ENCODE data around the gene PWWP2B. TPM values are rescaled to one million over a fixed set of nuclear protein-coding genes. Genes with fewer than 3 reads are reported as not detected.

Gene PWWP2B
- total RNA-seq, 2 experiments from 2014 or later, result 3.5 to 3.8 TPM

DNA sequence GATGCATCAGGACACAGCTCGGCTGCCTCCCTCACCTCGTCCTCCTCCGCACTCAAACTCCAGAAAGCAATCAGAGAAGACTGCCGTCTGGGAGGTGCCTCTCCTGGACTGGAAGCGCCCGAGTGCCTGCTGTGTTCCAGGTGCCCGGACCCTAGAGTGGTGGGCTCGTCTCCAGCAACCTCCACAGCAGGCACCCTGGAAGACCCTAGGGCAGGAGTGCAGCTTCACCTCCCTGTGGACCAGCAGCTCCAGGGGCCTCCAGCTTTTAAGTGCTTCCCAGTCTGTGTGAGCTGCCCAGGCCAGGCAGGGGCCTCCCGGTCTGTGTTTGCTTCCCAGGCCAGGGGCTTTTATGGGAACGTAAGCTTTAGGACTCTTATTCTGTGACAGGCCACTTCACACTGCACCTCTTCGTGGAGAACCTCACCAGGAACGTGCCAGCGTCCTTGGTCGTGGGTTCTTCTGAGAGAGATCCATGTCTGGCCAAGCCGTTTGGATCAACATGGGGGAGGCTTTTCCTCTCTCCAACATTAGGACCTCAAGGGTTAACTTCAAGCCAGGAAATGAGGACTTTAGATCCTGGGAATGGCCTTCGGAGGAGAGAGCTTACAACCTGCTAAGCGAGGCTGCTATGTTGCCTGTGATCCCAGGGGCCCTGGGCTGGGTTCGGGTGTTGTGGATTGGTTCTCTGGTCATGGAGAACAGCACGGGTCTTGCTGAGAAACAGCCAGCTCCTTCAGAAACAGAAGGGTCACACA, 5.9 kb upstream of the PWWP2B start:
- CTCF ChIA-PET, result interaction anchor here (1.4 kb wide), 1 partner anchor 53 kb away, joined by 5 read pairs; no protein-coding TSS in a partner anchor
- POLR2A ChIA-PET, result no interaction called here

GRCh38 chr10:132391676-132392020, 5.4 kb upstream of the PWWP2B start:
- ChIA-PET POLR2A (no interaction called here), CTCF (interaction anchor here (1.4 kb wide), 1 partner anchor 52 kb away, joined by 5 read pairs; no protein-coding TSS in a partner anchor)

DNA sequence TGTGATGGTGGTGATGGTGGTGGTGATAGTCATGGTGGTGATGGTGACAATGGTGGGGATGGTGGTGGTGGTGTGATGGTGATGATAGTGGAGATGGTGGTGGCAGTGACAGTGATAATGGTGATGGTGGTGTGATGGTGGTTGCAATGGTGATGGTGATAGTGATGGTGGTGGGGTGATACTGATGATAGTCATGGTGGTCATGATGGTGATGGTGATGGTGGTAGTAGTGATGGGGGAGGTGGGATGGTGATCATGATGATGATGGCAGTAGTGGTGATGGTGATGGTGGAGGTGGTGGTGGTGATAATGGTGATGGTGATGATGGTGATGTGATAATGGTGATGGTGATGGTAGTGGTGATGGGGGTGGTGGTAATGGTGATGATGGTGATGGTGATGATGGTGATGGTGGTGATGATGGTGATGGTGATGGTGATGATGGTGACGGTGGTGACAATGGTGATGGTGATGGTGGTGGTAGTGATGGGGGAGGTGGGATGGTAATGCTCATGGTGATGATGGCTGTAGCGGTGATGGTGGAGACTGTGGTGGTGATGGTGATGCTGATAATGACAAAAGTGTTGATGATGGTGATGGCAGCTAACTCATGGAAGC, 4.7 kb upstream of the PWWP2B start:
- CTCF ChIA-PET, result interaction anchor here (1.4 kb wide), 1 partner anchor 51 kb away, joined by 5 read pairs; no protein-coding TSS in a partner anchor
- POLR2A ChIA-PET, result no interaction called here

- ChIA-PET CTCF (no interaction called here), POLR2A (no interaction called here)
Measured at GRCh38 chr10:132392811-132393694, 3.9 kb upstream of the PWWP2B start.

- ChIA-PET CTCF (no interaction called here), POLR2A (no interaction called here)
Measured at GRCh38 chr10:132393695-132394181, 3.3 kb upstream of the PWWP2B start.

DNA sequence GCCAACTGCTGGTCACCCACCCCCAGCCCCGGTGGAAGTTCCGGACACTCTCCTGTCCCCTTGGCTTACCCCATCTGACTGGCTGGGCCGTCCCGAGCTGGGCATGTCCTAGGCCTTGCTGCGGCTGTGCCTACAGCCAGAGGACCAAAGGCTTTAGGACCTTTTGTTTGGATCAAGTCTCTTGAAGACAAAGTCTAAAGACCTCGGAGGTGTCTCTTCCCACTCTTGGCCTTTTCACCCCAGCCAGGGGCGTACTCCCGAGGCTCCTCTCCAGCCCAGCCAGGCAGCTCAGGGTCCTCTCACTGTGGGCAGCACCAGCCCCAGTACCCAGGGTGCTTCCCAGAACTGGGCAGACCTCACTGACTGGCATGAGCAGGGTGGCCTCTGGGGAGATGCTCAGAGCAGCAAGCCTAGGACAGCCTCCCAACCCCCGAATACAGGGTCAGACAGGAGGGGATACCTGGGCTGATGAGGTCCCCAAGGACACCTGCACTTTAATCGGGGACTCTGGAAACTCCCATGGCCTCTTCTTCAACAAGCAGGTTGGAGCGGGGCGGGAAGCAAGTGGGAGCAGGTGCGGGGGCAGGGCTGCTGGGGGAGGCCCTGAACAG, 2.7 kb upstream of the PWWP2B start:
- CTCF ChIA-PET, result no interaction called here
- POLR2A ChIA-PET, result no interaction called here

- CTCF ChIA-PET, result no interaction called here
- POLR2A ChIA-PET, result no interaction called here
Measured at GRCh38 chr10:132394936-132395703, 1.9 kb upstream of the PWWP2B start.

DNA sequence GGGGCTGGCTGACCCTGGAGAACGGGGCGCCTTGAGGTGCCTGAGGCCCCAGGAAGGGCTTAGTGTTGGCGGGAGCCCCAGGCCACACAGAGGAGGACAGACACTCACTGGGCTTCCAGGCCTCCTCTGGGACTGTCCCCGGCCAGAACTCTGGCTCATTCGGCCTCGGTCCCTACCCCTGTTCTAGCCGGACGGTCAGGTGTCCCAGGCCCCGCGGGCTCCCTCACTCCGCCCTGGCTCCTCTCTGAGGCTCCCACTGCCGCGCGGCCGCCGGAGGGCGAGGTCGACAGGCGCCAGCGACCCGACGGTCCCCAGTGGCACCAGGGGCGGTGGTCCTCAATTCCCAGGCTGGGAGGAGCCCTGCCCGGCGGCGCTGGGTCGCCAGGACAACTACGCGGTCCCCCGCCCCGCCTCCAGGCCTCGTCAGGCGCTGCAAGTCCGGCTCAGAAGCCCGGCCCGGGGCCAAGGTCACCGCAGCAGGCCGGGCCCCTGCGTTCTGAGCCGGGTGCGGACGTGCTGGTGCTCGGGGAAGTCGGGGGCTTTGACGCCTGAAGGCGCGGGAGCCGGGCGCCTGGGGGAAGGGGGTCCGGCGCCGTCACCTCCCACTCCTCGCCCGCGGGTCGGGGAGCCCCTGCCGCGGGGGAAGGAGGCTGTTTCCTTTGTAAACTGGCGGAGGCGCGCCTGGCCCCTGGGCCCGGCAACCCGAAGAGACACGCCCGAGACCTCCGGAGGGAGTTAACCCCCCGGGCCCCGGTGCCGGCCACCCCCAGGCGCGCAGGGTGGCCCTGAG, 1.1 kb upstream of the PWWP2B start:
- CTCF ChIA-PET, result no interaction called here
- POLR2A ChIA-PET, result no interaction called here

- CTCF ChIA-PET, result no interaction called here
- POLR2A ChIA-PET, result interaction anchor here (0.6 to 2.0 kb wide), 2 partner anchors 50 to 831 kb away, joined by 4 to 12 read pairs; no protein-coding TSS in a partner anchor
Measured at GRCh38 chr10:132396494-132397035, 435 bp upstream of the PWWP2B start.

- CTCF ChIA-PET, result interaction anchor here (1.0 kb wide), 1 partner anchor 49 kb away, joined by 5 read pairs; no protein-coding TSS in a partner anchor
- POLR2A ChIA-PET, result interaction anchor here (2.0 kb wide), 1 partner anchor 49 kb away, joined by 12 read pairs; no protein-coding TSS in a partner anchor
Measured at GRCh38 chr10:132397671-132398565, 918 bp downstream of the PWWP2B start.

DNA sequence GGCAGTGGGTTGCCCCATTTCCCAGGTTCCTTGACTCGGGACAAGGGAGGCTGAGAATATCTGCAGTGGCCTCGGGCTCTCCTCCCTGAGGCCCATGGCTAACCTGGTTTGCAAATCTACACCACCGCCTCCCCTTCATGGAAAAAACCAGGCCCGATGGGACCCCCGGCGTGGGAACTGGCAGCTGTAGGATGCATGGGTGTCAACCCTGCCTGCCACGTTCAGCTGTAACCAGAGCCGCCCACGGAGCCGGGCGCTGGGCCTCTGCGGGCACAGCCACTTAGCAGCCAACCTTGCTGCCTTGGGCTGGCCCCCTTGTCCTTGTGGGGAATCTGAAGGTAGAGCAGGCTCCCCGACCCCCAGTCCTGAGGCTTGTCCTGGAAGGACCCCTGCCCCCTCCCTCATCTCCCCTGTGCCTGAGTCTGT, 1.6 kb downstream of the PWWP2B start:
- POLR2A ChIA-PET, result interaction anchor here (2.0 kb wide), 1 partner anchor 48 kb away, joined by 12 read pairs; no protein-coding TSS in a partner anchor
- CTCF ChIA-PET, result interaction anchor here (1.0 kb wide), 1 partner anchor 48 kb away, joined by 5 read pairs; no protein-coding TSS in a partner anchor

DNA sequence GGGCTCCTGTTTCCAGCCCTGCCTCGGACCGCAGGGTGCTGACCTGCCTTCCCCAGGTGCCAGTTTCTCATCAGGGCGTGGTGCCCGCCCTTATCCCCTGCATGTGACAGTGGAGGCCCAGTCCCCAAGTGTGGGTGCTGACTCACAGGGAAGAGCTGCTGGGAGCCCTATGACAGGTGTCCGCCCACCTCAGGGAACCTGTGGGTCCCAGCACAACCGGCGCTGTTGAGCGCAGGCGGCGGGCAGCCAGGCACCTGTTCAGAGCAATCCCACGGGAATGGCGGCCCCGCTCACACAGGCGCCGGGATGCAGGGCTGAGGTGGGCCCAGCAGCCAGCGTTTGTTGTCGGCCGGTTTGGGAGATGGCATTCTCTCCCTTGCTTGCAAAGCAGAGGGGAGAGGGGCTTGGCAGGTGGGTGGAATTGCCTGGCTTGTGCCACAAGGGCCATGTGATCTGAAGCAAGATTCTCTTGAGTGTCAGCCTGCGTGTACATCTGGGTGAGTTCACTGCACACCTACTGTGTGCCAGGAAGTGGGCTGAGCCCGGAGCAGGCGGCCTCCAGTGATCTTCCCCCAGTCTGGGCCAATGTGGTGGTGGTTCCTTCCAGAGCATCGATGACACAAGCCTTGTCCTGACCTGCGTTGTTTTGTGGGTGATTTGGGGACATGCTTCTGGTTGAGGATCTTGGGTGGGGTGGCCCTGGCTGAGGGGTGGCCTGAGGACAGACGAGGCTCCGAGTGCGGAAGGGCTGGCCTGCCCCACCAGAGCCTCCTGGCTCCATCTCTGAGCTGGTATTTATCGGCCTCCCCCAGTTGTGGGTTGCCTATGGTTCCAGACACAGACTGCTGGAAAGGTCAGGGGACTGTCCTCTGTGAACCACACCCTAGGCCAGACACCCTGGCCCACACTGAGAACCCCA, 2.4 kb downstream of the PWWP2B start:
- CTCF ChIA-PET, result no interaction called here
- POLR2A ChIA-PET, result no interaction called here

DNA sequence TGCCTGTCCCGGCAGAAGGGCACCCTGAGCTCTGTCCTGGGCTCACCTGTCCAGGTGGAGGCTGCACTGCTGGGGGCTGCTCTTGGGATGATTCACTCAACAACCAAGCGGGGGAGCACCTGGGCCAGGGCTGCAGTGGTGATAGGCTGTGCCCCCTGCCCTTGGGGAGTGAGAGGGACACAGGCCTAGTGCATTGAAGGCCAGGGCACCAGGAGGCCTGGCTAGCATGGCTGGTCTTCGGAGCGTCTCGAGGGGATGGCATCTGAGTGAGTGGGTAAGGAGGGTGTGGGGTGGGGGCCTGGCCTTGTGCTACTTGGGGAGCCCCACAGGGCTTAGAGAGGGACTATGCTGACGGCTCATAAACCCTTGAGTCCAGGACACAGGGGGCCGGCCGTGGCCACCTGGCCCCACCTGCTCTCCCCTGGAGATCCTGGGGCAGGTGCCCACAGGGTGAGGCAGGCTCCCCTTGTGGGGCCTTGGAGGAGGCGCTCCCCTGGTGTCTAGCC, 3.1 kb downstream of the PWWP2B start:
- ChIA-PET CTCF (no interaction called here), POLR2A (no interaction called here)

GRCh38 chr10:132400547-132401151, 3.6 kb downstream of the PWWP2B start:
- CTCF ChIA-PET, result no interaction called here

GRCh38 chr10:132401401-132402118, 4.6 kb downstream of the PWWP2B start:
- POLR2A ChIA-PET, result no interaction called here
- CTCF ChIA-PET, result no interaction called here

More at GRCh38 chr10:132400547-132401151, 3.6 kb downstream of the PWWP2B start:
- POLR2A ChIA-PET, result no interaction called here
